ENCODE results near the gene SIGLEC10. TPM values are rescaled to one million over a fixed set of nuclear protein-coding genes. Genes with fewer than 3 reads are reported as not detected.
"Not testable (repeated sequence)": the region's sequence is repeated elsewhere in the genome, so short reads cannot be mapped to it uniquely, and the experiment has no call there.

Gene SIGLEC10
- polyA plus RNA-seq, 2 of the 4 experiments (the other 2 are of a cell fraction) = not detected

- ATAC-seq (no peak), FAIRE-seq (no peak), DNase-seq (ENCODE audit: low read depth in 1 of 2, low spot score in 1 of 2) (no peak)
- Histone ChIP-seq H3K27ac (no peak overlapping the region), H3K4me3 (no peak overlapping the region), H3K9me3 (peaks cover 35% of the 10 kb centered on the region), H3K4me1 (peaks cover 7% of the 10 kb centered on the region; the same call in 2 of the 3 replicates), H3K4me2 (no peak overlapping the region)
- TF ChIP-seq FOSB (CRISPR knock-in tag; IDR thresholded peaks at IDR 0.05) (no peak), RAD21 (conservative IDR thresholded peaks at IDR 0.05 in 1 of 2, IDR thresholded peaks at IDR 0.05 in 1 of 2) (no peak), MAZ (IDR thresholded peaks at IDR 0.05; ENCODE audit: borderline replicate concordance, low read depth, low read length) (no peak), KDM5A (IDR thresholded peaks at IDR 0.05) (no peak), CHD4 (IDR thresholded peaks at IDR 0.05; ENCODE audit: borderline replicate concordance) (no peak), GATA3 (IDR thresholded peaks at IDR 0.05; ENCODE audit: borderline replicate concordance) (no peak), NFE2L2 (conservative IDR thresholded peaks at IDR 0.05; ENCODE audit: low read length) (no peak), RFX5 (IDR thresholded peaks at IDR 0.05) (no peak), RARB (CRISPR knock-in tag; IDR thresholded peaks at IDR 0.05) (no peak), ZC3H11A (IDR thresholded peaks at IDR 0.05) (no peak)
- TF ChIP-seq, protein P1, sequence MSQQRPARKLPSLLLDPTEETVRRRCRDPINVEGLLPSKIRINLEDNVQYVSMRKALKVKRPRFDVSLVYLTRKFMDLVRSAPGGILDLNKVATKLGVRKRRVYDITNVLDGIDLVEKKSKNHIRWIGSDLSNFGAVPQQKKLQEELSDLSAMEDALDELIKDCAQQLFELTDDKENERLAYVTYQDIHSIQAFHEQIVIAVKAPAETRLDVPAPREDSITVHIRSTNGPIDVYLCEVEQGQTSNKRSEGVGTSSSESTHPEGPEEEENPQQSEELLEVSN (IDR thresholded peaks at IDR 0.05; ENCODE audit: borderline replicate concordance, low read depth) = no peak
- TF ChIP-seq, protein P2, sequence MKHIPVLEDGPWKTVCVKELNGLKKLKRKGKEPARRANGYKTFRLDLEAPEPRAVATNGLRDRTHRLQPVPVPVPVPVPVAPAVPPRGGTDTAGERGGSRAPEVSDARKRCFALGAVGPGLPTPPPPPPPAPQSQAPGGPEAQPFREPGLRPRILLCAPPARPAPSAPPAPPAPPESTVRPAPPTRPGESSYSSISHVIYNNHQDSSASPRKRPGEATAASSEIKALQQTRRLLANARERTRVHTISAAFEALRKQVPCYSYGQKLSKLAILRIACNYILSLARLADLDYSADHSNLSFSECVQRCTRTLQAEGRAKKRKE (CRISPR knock-in tag; IDR thresholded peaks at IDR 0.05; ENCODE audit: low read depth) = no peak
- ChIA-PET CTCF (interaction anchor here (0.6 to 3.2 kb wide), 14 partner anchors 8 to 292 kb away, joined by 3 to 14 read pairs (median 4); partner anchors contain the start of genes LIM2 and VSIG10L), POLR2A (no interaction called here)
- 72% methylated on average over 5 of the region's 5 CpGs for WGBS (ENCODE audit: missing lambda C conversion rate)
Measured at GRCh38 chr19:51399231-51399630, 18.2 kb downstream of the SIGLEC10 start.

- ATAC-seq (no peak), FAIRE-seq (no peak), DNase-seq (ENCODE audit: low read depth in 1 of 2, low spot score in 1 of 2) (peak; percentile 49 to 50)
- peaks cover 10% of the 10 kb centered on the region for H3K4me1 ChIP-seq
- H3K4me2 ChIP-seq = no peak overlapping the region
- POLR2A ChIA-PET = no interaction called here
- WGBS (ENCODE audit: missing lambda C conversion rate) = 40% methylated on average over 7 of the region's 7 CpGs
- TF ChIP-seq, protein P2 (CRISPR knock-in tag; IDR thresholded peaks at IDR 0.05; ENCODE audit: low read depth) = no peak
- TF ChIP-seq HOXB5 (CRISPR knock-in tag; IDR thresholded peaks at IDR 0.05) (no peak), RNF2 (IDR thresholded peaks at IDR 0.05; ENCODE audit: borderline replicate concordance, low read depth) (no peak), CEBPB (IDR thresholded peaks at IDR 0.05) (no peak), RFX5 (IDR thresholded peaks at IDR 0.05) (no peak), JUN (IDR thresholded peaks at IDR 0.05) (no peak), RAD21 (conservative IDR thresholded peaks at IDR 0.05 in 1 of 2, IDR thresholded peaks at IDR 0.05 in 1 of 2) (peak; percentile 29 to 44; a peak in 3 of 5 replicates), FOSB (CRISPR knock-in tag; IDR thresholded peaks at IDR 0.05) (no peak), SMC3 (IDR thresholded peaks at IDR 0.05) (0 out of 3 replicates have a peak, but pooled peaks have one; percentile 25)
- TF ChIP-seq, protein P3, sequence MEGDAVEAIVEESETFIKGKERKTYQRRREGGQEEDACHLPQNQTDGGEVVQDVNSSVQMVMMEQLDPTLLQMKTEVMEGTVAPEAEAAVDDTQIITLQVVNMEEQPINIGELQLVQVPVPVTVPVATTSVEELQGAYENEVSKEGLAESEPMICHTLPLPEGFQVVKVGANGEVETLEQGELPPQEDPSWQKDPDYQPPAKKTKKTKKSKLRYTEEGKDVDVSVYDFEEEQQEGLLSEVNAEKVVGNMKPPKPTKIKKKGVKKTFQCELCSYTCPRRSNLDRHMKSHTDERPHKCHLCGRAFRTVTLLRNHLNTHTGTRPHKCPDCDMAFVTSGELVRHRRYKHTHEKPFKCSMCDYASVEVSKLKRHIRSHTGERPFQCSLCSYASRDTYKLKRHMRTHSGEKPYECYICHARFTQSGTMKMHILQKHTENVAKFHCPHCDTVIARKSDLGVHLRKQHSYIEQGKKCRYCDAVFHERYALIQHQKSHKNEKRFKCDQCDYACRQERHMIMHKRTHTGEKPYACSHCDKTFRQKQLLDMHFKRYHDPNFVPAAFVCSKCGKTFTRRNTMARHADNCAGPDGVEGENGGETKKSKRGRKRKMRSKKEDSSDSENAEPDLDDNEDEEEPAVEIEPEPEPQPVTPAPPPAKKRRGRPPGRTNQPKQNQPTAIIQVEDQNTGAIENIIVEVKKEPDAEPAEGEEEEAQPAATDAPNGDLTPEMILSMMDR (IDR thresholded peaks at IDR 0.05) = peak; percentile 58
- TF ChIP-seq, protein P4, sequence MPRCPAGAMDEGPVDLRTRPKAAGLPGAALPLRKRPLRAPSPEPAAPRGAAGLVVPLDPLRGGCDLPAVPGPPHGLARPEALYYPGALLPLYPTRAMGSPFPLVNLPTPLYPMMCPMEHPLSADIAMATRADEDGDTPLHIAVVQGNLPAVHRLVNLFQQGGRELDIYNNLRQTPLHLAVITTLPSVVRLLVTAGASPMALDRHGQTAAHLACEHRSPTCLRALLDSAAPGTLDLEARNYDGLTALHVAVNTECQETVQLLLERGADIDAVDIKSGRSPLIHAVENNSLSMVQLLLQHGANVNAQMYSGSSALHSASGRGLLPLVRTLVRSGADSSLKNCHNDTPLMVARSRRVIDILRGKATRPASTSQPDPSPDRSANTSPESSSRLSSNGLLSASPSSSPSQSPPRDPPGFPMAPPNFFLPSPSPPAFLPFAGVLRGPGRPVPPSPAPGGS (IDR thresholded peaks at IDR 0.05) = no peak
- H3K27ac ChIP-seq = no peak overlapping the region
- no peak overlapping the region for H3K4me3 ChIP-seq
- CTCF ChIA-PET = interaction anchor here (0.6 to 3.2 kb wide), 21 partner anchors 9 to 356 kb away, joined by 3 to 16 read pairs (median 6); partner anchors contain the start of genes CLDND2, LIM2 and VSIG10L
- H3K9me3 ChIP-seq = peaks cover 27% of the 10 kb centered on the region
Measured at GRCh38 chr19:51398096-51398704, 19.2 kb downstream of the SIGLEC10 start.

DNA sequence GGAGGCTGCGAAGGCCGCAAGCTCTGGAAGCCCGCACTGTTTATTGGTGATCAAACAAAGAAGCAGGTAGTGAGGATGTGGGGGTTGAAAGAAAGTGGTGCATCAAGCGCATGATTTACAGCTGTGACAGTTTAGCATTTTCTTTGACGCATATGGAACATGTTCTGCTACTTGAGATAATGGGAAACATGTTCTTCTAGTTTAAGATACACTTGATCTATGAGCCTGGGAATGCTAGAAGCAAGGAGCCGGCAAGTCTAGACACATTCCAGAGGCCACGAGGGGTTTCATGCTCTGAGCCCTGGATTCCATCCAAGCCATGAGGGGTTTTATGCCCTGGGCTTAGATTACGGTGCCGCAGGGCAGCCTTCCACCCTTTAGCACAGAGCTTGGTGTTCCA, 20.0 kb downstream of the SIGLEC10 start:
- H3K4me2 ChIP-seq; FAIRE-seq; H3K4me3 ChIP-seq; POLR2A ChIA-PET; ATAC-seq; DNase-seq (ENCODE audit: low read depth in 1 of 2, low spot score in 1 of 2); H3K27ac ChIP-seq: not testable (repeated sequence)
- CTCF ChIA-PET = interaction anchor here (0.6 to 3.2 kb wide), 18 partner anchors 9 to 357 kb away, joined by 3 to 16 read pairs (median 6); partner anchors contain the start of genes LIM2 and VSIG10L
- Histone ChIP-seq H3K4me1 (peaks cover 10% of the 10 kb centered on the region), H3K9me3 (peaks cover 19% of the 10 kb centered on the region)
- 86% methylated on average over 9 of the region's 9 CpGs for WGBS (ENCODE audit: missing lambda C conversion rate)
